Naive thymus-derived CD4-positive, alpha-beta T cell (primary cell): Measurements from ENCODE around the gene PBX3. TPM values are rescaled to one million over a fixed set of nuclear protein-coding genes. Genes with fewer than 3 reads are reported as not detected.

Source experiments
- ATAC-seq: fragments of 150-1000 bp; cut with Tn5 transposase; 2 replicates; pipeline ENCODE4 v1.10.0; 2021; ENCODE audit warnings: mild to moderate bottlenecking, moderate library complexity
- CTCF ChIA-PET: fragments of 350-600 bp; sonication (Branson Sonifier 250); formaldehyde crosslinking; loops from one replicate; lab custom pipeline; 2021; ENCODE audit warnings: antibody characterized with exemption; lab: Charles Lee
- POLR2A ChIA-PET: fragments of 350-600 bp; sonication (Branson Sonifier 250); formaldehyde crosslinking; loops from one replicate; lab custom pipeline; 2021; ENCODE audit warnings: antibody characterized with exemption, inconsistent platforms; lab: Charles Lee
- DNase-seq, 9 donors: peaks; one replicate each; pipeline versions ENCODE4 v3.0.0 to v3.0.0-alpha.2; 2020 to 2022; ENCODE audit warnings: mixed read lengths in 1 of 9
- H3K27ac ChIP-seq: one replicate; pipeline ENCODE4 v1.7.0; 2013; ENCODE audit warnings: mild to moderate bottlenecking, low read depth, low read length, moderate library complexity
- H3K27me3 ChIP-seq, 2 donors: one replicate each; pipeline ENCODE4 v1.7.0; 2013; ENCODE audit warnings: low read length in 2 of 2, mild to moderate bottlenecking in 2 of 2, moderate library complexity in 2 of 2; ENCODE audit not compliant: control insufficient read depth in 2 of 2, insufficient read depth in 2 of 2
- H3K36me3 ChIP-seq, 3 experiments: 1 replicate in 2 of 3; 2 replicates in 1 of 3; pipeline ENCODE4 v1.7.0; 2013; ENCODE audit warnings: low read length in 3 of 3, mild to moderate bottlenecking in 3 of 3, moderate library complexity in 1 of 3; ENCODE audit not compliant: insufficient read depth in 3 of 3, control insufficient read depth in 2 of 3
- H3K4me1 ChIP-seq, 2 donors: one replicate each; pipeline ENCODE4 v1.7.0; 2013; ENCODE audit warnings: low read length in 2 of 2, mild to moderate bottlenecking in 2 of 2, moderate library complexity in 1 of 2; ENCODE audit not compliant: control insufficient read depth in 2 of 2, insufficient read depth in 2 of 2
- H3K4me3 ChIP-seq: 2 replicates; pipeline ENCODE4 v1.7.0; 2013; ENCODE audit warnings: mild to moderate bottlenecking, low read length
- H3K9me3 ChIP-seq, 3 experiments: 1 replicate in 2 of 3; 2 replicates in 1 of 3; pipeline ENCODE4 v1.7.0; 2013; ENCODE audit warnings: low read length in 3 of 3; ENCODE audit not compliant: control insufficient read depth in 2 of 3
- H3K27ac Mint-ChIP-seq, 9 donors: one replicate each; pipeline ENCODE4 v1.8.0; 2020 to 2022; ENCODE audit warnings: mixed read lengths in 9 of 9, mild to moderate bottlenecking in 8 of 9, moderate library complexity in 5 of 9, inconsistent platforms in 2 of 9
- H3K27me3 Mint-ChIP-seq, 5 donors: one replicate each; pipeline ENCODE4 v1.8.0; 2021 to 2022; ENCODE audit warnings: mixed read lengths in 5 of 5, mild to moderate bottlenecking in 1 of 5
- H3K36me3 Mint-ChIP-seq, 5 donors: one replicate each; pipeline ENCODE4 v1.8.0; 2020 to 2022; ENCODE audit warnings: mixed read lengths in 5 of 5, mild to moderate bottlenecking in 3 of 5, inconsistent platforms in 1 of 5
- H3K4me1 Mint-ChIP-seq, 7 donors: one replicate each; pipeline ENCODE4 v1.8.0; 2020 to 2022; ENCODE audit warnings: mixed read lengths in 7 of 7, mild to moderate bottlenecking in 3 of 7, inconsistent platforms in 1 of 7
- H3K4me3 Mint-ChIP-seq, 10 donors: one replicate each; pipeline ENCODE4 v1.8.0; 2020 to 2022; ENCODE audit warnings: mild to moderate bottlenecking in 10 of 10, mixed read lengths in 10 of 10, moderate library complexity in 6 of 10, inconsistent platforms in 2 of 10
- H3K9me3 Mint-ChIP-seq, 11 donors: one replicate each; pipeline ENCODE4 v1.8.0; 2020 to 2022; ENCODE audit warnings: mixed read lengths in 11 of 11, mild to moderate bottlenecking in 4 of 11, inconsistent platforms in 1 of 11, moderate library complexity in 1 of 11
- intact Hi-C, 2 donors: fragments of 100-400 bp; cut with micrococcal nuclease; formaldehyde crosslinking; loops; one replicate each; pipeline ENCODE4 v1.15.1; 2023
- polyA plus RNA-seq, 2 donors: library from polyadenylated mRNA; unstranded; fragments of 300-500 nt; fragmentation: Illumina TruSeq; gene quantifications; one replicate each; pipeline ENCODE4 v1.2.3, GENCODE V29; 2021
- total RNA-seq, 6 experiments: library from RNA in 5 of 6; stranded (reverse) in 5 of 6; gene quantifications; 1 replicate in 5 of 6; 2 replicates in 1 of 6; pipeline ENCODE4 v1.2.3 and lab custom pipeline; 2021 to 2026

The PBX3 gene
- total and polyA plus RNA-seq, 7 experiments from 2014 or later = 3.6 to 38.1 (median 18.9) TPM

DNA sequence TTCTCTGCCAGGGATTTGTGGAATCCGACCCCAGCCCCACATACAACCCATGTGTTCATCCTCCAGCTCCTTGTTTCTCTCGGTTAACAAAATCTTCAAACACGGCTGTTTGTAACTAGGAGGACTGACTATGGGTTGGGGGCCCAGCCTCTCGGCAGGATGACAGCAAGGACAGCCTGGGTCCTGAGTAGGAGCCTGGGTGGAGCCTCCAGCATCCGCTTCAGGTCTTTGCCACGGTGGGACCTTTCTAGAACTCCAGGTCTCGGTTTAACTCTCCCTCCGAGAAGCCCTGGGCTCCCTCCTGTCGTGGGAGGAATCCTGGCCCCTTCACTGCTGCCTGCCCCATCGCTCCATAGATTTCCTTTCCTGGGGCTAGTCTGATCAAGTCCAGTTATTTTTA lies 248.5 kb downstream of the PBX3 start:
- Histone ChIP-seq H3K4me3 (no peak overlapping the region), H3K27ac (no peak overlapping the region), H3K9me3 (no peaks in the 10 kb centered on the region), H3K4me1 (no peaks in the 10 kb centered on the region), H3K36me3 (no peaks in the 10 kb centered on the region), H3K27me3 (no peaks in the 10 kb centered on the region)
- Mint-ChIP-seq H3K27me3 (peaks cover 0 to 10% (median 4%) of the 10 kb centered on the region in 5 donors), H3K9me3 (peaks cover 0 to 3% (median 0%) of the 10 kb centered on the region in 11 donors), H3K27ac (no peak overlapping the region), H3K36me3 (no peaks in the 10 kb centered on the region), H3K4me1 (peaks cover 0 to 3% (median 0%) of the 10 kb centered on the region in 7 donors), H3K4me3 (no peak overlapping the region)
- no peak for ATAC-seq
- ChIA-PET POLR2A (no interaction called here), CTCF (no interaction called here)
- no peak for DNase-seq
- intact Hi-C loops = no loop called here

DNA sequence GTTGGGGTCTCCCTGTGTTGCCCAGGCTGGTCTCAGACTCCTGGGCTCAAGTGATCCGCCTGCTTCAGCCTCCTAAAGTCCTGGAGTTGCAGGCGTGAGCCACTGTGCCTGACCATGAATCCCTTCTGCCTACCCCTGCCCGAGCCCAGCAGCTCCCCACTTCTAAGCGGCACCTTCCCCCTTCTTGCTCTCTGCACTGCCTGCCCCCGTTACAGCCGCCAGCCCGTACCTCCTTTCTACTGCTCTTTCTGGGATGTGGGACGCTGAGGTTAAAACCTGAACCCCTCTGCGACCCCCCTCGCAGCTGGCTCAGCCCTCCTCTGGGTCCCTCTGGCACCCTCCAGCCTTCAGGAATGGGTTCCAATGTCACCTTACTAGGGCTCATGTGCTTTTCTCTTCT lies 249.6 kb downstream of the PBX3 start:
- Mint-ChIP-seq H3K9me3 (peaks cover 0 to 3% (median 0%) of the 10 kb centered on the region in 11 donors), H3K4me3 (no peak overlapping the region), H3K27ac (no peak overlapping the region), H3K4me1 (peaks cover 0 to 3% (median 0%) of the 10 kb centered on the region in 7 donors), H3K36me3 (no peaks in the 10 kb centered on the region), H3K27me3 (peaks cover 0 to 12% (median 5%) of the 10 kb centered on the region in 5 donors)
- DNase-seq = no peak
- CTCF ChIA-PET = no interaction called here
- ATAC-seq = no peak
- Histone ChIP-seq H3K27ac (no peak overlapping the region), H3K4me3 (no peak overlapping the region), H3K4me1 (no peaks in the 10 kb centered on the region), H3K9me3 (no peaks in the 10 kb centered on the region), H3K27me3 (no peaks in the 10 kb centered on the region), H3K36me3 (no peaks in the 10 kb centered on the region)
- POLR2A ChIA-PET = no interaction called here
- intact Hi-C loops = no loop called here

DNA sequence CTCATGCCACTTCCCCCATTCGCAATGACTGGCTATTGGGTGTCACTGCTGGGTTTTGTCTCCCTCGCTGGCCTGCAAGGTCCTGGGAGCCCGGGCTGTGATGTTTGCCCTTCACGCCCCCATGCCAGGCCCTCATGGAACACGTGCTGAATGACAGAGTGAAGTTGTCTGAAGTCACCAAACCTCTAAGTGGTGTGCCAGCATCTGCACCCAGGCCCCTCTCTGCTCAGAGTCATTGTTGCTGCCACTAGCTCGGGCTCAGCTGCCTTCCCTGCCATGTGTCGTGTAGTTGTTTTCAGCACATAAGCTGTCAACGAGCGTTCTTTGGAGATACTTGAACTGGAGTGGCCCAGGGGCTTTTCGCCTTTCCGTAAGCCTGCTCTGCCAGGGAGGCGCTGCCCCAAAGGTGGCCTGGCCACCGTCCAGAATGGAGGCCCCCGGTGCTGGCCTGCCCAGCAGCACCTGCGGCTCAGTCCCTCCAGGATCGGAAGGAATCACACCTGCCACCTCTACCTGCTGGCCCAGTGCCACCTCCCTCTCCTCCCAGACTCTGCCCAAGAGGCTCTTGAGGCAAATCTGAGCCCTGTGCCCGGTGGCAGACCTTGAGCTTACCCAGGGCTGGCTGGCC lies 250.1 kb downstream of the PBX3 start:
- POLR2A ChIA-PET = no interaction called here
- Histone ChIP-seq H3K27ac (no peak overlapping the region), H3K27me3 (no peaks in the 10 kb centered on the region), H3K9me3 (no peaks in the 10 kb centered on the region), H3K36me3 (no peaks in the 10 kb centered on the region), H3K4me1 (no peaks in the 10 kb centered on the region), H3K4me3 (no peak overlapping the region)
- H3K27ac Mint-ChIP-seq = no peak overlapping the region
- peaks cover 0 to 3% (median 0%) of the 10 kb centered on the region in 7 donors for H3K4me1 Mint-ChIP-seq
- H3K36me3 Mint-ChIP-seq = no peaks in the 10 kb centered on the region
- ATAC-seq (no peak), DNase-seq (no peak)
- H3K9me3 Mint-ChIP-seq = peaks cover 0 to 3% (median 0%) of the 10 kb centered on the region in 11 donors
- CTCF ChIA-PET = no interaction called here
- H3K27me3 Mint-ChIP-seq = peaks cover 0 to 12% (median 5%) of the 10 kb centered on the region in 5 donors
- no peak overlapping the region for H3K4me3 Mint-ChIP-seq
- intact Hi-C loops = no loop called here

DNA sequence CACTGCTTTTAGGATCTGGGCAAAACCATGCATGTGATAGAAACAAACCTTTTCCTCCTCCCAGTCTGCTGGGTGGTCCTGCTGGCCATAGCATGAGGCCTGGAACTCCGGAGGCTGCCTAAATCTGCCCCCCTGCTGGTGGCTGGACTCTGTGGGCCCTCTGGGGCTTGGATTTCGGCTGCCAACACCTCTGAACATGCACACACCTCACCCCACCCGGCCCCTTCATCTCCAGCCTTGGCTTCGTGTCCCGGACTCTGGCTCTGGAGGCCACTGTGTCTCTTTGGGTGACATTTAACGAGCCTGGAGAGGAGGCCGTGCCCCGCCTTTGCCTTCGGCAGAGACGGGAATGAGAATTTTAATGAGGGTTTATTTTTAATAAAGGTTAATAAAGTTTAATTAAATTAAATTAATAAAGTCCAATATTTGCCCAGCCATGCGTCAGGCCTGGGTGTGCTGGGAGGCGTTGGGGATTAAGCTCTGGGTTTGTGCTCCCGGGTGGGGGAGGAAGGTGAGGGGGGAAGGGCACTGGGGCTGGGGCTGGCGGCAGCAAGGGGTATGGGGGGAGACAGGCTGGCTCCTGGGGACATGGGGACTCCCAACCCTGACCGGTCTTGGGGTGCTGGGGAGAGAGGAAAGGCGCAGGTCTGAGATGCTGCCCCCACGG lies 251.8 kb downstream of the PBX3 start:
- H3K36me3 ChIP-seq = no peaks in the 10 kb centered on the region
- Mint-ChIP-seq H3K4me1 (peaks cover 0 to 6% (median 0%) of the 10 kb centered on the region in 7 donors), H3K27me3 (peaks cover 0 to 12% (median 5%) of the 10 kb centered on the region in 5 donors), H3K36me3 (no peaks in the 10 kb centered on the region), H3K27ac (no peak overlapping the region), H3K9me3 (peaks cover 0 to 3% (median 0%) of the 10 kb centered on the region in 11 donors), H3K4me3 (no peak overlapping the region)
- POLR2A ChIA-PET = no interaction called here
- DNase-seq (no peak), ATAC-seq (no peak)
- H3K4me1 ChIP-seq = no peaks in the 10 kb centered on the region
- no peak overlapping the region for H3K27ac ChIP-seq
- CTCF ChIA-PET = interaction anchor here (0.6 kb wide), 1 partner anchor 1289 kb away, joined by 3 read pairs; no protein-coding TSS in a partner anchor
- no peaks in the 10 kb centered on the region for H3K27me3 ChIP-seq
- intact Hi-C loops = no loop called here
- no peaks in the 10 kb centered on the region for H3K9me3 ChIP-seq
- H3K4me3 ChIP-seq = no peak overlapping the region

DNA sequence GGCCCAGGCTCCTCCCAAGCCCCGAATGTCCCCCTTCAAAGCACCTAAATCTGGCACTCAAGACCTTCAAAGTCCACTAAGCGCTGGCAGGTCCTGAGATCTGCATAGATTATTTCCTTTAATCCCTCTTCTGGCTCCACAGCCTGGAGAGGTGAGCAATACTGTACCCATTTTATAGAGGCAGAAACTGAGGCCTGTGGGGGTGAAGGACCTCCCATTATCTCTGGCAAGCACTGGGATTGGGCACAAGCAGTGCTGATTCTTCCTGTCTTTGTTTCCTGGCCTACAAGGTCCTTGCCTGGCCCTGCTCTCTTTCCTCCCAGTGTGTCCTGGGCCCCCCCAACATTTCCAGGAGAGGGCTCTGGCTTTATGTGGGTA lies 252.3 kb downstream of the PBX3 start:
- ATAC-seq (no peak), DNase-seq (no peak)
- Histone ChIP-seq H3K9me3 (no peaks in the 10 kb centered on the region), H3K27me3 (no peaks in the 10 kb centered on the region), H3K36me3 (no peaks in the 10 kb centered on the region), H3K27ac (no peak overlapping the region), H3K4me1 (no peaks in the 10 kb centered on the region), H3K4me3 (no peak overlapping the region)
- no peaks in the 10 kb centered on the region for H3K36me3 Mint-ChIP-seq
- peaks cover 0 to 6% (median 0%) of the 10 kb centered on the region in 7 donors for H3K4me1 Mint-ChIP-seq
- peaks cover 0 to 12% (median 5%) of the 10 kb centered on the region in 5 donors for H3K27me3 Mint-ChIP-seq
- intact Hi-C loops = no loop called here
- H3K4me3 Mint-ChIP-seq = no peak overlapping the region
- H3K9me3 Mint-ChIP-seq = peaks cover 0 to 3% (median 0%) of the 10 kb centered on the region in 11 donors
- POLR2A ChIA-PET = no interaction called here
- CTCF ChIA-PET = no interaction called here
- no peak overlapping the region for H3K27ac Mint-ChIP-seq

DNA sequence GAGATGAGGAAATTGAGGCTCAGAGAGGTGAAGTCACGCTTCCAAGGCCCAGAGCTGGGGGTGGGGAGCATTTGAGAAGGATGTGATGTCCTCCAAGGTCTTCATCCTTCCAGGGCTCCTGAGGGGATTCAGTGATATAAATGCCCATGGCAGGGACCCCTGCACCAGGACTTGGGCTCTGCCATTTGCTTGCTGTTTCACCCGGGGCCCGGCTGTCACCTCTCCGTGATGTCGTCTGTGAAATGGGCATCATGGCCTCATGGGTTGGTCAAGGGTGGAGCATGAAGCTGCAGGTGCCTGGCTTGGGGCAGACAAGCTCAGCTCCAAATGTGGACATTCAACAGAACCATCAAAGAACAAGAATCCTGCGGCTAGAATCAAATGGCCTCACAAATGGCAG lies 253.1 kb downstream of the PBX3 start:
- H3K9me3 Mint-ChIP-seq = peaks cover 0 to 3% (median 0%) of the 10 kb centered on the region in 11 donors
- ATAC-seq (no peak), DNase-seq (no peak)
- Histone ChIP-seq H3K4me3 (no peak overlapping the region), H3K9me3 (no peaks in the 10 kb centered on the region), H3K36me3 (no peaks in the 10 kb centered on the region), H3K27ac (no peak overlapping the region), H3K4me1 (no peaks in the 10 kb centered on the region), H3K27me3 (no peaks in the 10 kb centered on the region)
- CTCF ChIA-PET = no interaction called here
- intact Hi-C loops = no loop called here
- H3K4me3 Mint-ChIP-seq = no peak overlapping the region
- no peak overlapping the region for H3K27ac Mint-ChIP-seq
- peaks cover 0 to 6% (median 0%) of the 10 kb centered on the region in 7 donors for H3K4me1 Mint-ChIP-seq
- POLR2A ChIA-PET = no interaction called here
- peaks cover 0 to 12% (median 5%) of the 10 kb centered on the region in 5 donors for H3K27me3 Mint-ChIP-seq
- H3K36me3 Mint-ChIP-seq = no peaks in the 10 kb centered on the region
